IPS-18a (cell line): Measurements from ENCODE around the gene APOM.

Source experiments
- H3K27ac ChIP-seq: one replicate; pipeline ENCODE4 v1.5.1; 2013; ENCODE audit warnings: low read length
- H3K27me3 ChIP-seq: one replicate; pipeline ENCODE4 v1.6.1; 2013; ENCODE audit warnings: mild to moderate bottlenecking, low read length; ENCODE audit not compliant: control insufficient read depth, insufficient read depth
- H3K36me3 ChIP-seq: one replicate; pipeline ENCODE4 v1.6.1; 2013; ENCODE audit warnings: low read depth, low read length; ENCODE audit not compliant: control insufficient read depth
- H3K4me1 ChIP-seq: one replicate; pipeline ENCODE4 v1.6.1; 2013; ENCODE audit warnings: low read depth, low read length; ENCODE audit not compliant: control insufficient read depth
- H3K4me3 ChIP-seq: one replicate; pipeline ENCODE4 v1.5.1; 2013; ENCODE audit warnings: low read length
- H3K9ac ChIP-seq: one replicate; pipeline ENCODE4 v1.6.1; 2013; ENCODE audit warnings: mild to moderate bottlenecking, low read length, moderate library complexity
- H3K9me3 ChIP-seq: one replicate; pipeline ENCODE4 v1.6.1; 2013; ENCODE audit warnings: low read depth, low read length; ENCODE audit not compliant: control insufficient read depth

The APOM gene

DNA sequence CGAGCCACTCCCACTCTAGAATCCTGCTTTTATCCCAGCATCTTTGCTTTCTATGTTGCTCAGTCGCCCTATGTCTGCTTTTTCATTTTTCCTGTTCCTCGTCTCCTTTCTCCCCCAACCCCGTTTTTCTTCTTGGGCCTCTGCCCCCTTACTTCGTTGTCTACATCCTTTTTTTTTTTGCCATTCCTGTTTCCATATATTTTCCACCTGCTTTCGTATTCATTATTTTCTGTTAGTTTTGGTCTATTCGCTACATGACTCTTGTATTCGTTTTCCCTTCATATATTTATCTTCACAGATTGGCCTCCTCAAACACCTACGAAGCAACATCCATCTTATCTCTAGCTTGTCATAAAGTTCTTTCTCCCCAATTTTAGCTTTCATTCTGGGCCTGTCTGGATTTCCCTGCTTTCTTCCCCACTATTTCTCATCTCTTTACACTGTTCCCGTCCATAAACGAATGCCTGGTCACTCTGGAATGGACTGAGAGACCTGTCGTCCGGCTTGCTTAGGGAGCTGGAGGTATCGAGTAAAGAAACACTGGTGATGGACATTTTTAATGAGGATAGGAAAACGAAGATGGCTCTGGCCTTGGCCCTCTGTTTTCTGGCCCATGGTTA lies 34.3 kb upstream of the APOM start:
- Histone ChIP-seq H3K36me3 (peaks cover 48% of the 10 kb centered on the region), H3K9me3 (no peaks in the 10 kb centered on the region), H3K4me1 (peaks cover 7% of the 10 kb centered on the region), H3K4me3 (peak overlapping the region; percentile 99), H3K27me3 (no peaks in the 10 kb centered on the region), H3K9ac (peak overlapping the region; percentile 99), H3K27ac (peak overlapping the region; percentile 93)

DNA sequence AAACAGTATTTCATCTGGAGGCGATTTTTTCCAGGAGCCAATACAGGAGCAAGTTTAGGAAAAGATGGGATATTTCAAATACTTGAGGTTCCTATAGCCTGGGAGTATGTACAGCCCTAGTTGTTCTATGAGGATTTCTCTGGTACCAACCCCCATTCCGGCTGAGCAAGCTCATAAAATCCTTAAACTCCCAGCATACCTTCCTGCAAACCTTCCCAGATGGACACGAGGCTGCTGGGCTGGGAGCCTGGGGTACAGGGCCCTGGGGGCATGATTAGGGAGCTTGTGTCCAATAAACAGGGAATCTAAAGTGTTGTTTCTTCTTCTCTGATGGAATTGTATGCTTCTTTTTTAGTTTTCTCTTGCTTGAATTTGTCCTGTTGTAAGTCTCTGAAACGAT lies 33.7 kb upstream of the APOM start:
- no peaks in the 10 kb centered on the region for H3K27me3 ChIP-seq
- H3K4me1 ChIP-seq = peaks cover 7% of the 10 kb centered on the region
- H3K27ac ChIP-seq = peak overlapping the region; percentile 0
- peaks cover 53% of the 10 kb centered on the region for H3K36me3 ChIP-seq
- peak overlapping the region; percentile 99 for H3K4me3 ChIP-seq
- no peaks in the 10 kb centered on the region for H3K9me3 ChIP-seq
- peak overlapping the region; percentile 99 for H3K9ac ChIP-seq

DNA sequence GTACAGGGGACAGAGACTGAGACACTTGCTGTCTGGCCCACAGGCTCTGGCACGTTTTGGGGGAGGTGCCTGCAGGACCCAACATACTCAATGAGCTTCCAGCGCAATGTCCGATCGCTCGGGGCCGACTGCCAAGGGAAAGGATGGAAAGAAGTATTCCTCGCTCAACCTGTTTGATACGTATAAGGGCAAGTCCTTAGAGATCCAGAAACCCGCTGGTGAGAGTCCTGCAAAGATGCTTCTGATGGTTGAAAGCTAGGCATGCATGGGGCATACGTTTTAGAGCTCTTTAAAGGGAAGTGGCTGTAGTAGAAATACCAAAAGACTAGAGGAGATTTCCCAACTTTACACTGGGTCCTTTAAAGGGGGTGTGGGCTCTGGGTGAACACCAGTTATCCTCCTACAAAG lies 33.0 kb upstream of the APOM start:
- peak overlapping the region; percentile 99 for H3K4me3 ChIP-seq
- H3K36me3 ChIP-seq = peaks cover 60% of the 10 kb centered on the region
- H3K4me1 ChIP-seq = peaks cover 7% of the 10 kb centered on the region
- H3K27me3 ChIP-seq = no peaks in the 10 kb centered on the region
- H3K27ac ChIP-seq = no peak overlapping the region
- H3K9ac ChIP-seq = peak overlapping the region; percentile 99
- no peaks in the 10 kb centered on the region for H3K9me3 ChIP-seq

DNA sequence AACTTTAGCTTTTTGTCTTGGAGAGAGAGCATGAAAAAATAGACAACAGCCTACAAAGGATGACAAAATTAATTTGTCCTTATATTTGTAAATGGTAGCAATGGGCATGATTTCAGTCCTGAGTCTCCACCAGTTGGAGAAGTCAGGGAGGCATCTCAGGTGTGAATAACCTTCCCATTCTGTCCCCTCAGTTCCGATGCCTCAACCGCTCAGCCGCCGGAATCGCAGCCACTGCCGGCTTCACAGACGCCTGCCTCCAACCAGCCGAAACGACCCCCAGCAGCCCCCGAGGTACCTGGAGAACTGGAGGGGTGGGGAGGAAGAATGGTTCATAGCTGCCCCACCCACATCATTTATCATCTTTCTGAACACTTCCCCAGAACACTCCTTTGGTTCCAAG lies 31.6 kb upstream of the APOM start:
- no peaks in the 10 kb centered on the region for H3K9me3 ChIP-seq
- H3K4me1 ChIP-seq = peaks cover 7% of the 10 kb centered on the region
- H3K36me3 ChIP-seq = peaks cover 74% of the 10 kb centered on the region
- H3K27me3 ChIP-seq = no peaks in the 10 kb centered on the region
- H3K4me3 ChIP-seq = no peak overlapping the region
- no peak overlapping the region for H3K9ac ChIP-seq
- no peak overlapping the region for H3K27ac ChIP-seq

DNA sequence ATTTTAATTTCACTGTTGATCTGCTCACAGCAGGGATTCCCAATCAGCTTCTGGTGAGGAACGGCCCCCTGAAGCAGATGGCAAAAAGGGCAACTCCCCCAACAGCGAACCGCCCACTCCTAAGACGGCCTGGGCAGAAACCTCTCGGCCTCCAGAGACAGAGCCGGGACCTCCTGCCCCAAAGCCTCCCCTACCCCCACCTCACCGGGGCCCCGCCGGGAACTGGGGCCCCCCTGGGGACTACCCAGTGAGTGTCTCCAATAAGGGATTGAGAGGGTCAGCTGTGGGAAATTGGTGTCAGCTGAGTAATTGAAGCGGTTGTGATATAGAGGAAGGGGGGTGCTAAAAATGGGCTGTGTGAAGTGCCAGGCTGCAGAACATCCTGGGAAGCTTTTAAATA lies 28.7 kb upstream of the APOM start:
- peaks cover 98% of the 10 kb centered on the region for H3K36me3 ChIP-seq
- no peaks in the 10 kb centered on the region for H3K27me3 ChIP-seq
- H3K4me1 ChIP-seq = peaks cover 4% of the 10 kb centered on the region

DNA sequence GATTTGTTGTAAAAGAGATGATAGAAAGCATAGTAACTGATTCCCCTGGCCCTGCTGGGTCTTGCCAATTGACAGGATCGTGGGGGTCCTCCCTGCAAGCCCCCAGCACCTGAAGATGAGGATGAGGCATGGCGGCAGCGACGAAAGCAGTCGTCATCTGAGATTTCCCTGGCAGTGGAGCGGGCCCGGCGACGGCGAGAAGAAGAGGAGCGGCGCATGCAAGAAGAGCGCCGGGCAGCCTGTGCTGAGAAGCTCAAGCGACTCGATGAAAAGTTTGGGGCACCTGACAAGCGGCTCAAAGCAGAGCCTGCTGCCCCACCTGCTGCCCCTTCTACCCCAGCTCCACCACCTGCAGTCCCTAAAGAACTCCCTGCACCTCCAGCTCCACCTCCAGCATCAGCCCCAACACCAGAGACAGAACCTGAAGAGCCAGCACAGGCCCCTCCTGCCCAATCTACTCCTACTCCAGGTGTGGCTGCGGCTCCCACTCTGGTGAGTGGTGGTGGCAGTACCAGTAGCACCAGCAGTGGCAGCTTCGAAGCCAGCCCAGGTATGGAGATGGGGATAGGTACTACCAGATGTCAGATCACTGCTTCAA lies 27.9 kb upstream of the APOM start:
- Histone ChIP-seq H3K36me3 (peaks cover 97% of the 10 kb centered on the region), H3K4me3 (no peak overlapping the region), H3K27ac (no peak overlapping the region), H3K4me1 (no peaks in the 10 kb centered on the region), H3K9ac (no peak overlapping the region), H3K27me3 (no peaks in the 10 kb centered on the region), H3K9me3 (no peaks in the 10 kb centered on the region)

More for the DNA sequence above, 28.7 kb upstream of the APOM start:
- H3K4me3 ChIP-seq = no peak overlapping the region
- H3K9ac ChIP-seq = no peak overlapping the region
- H3K9me3 ChIP-seq = no peaks in the 10 kb centered on the region
- H3K27ac ChIP-seq = no peak overlapping the region

DNA sequence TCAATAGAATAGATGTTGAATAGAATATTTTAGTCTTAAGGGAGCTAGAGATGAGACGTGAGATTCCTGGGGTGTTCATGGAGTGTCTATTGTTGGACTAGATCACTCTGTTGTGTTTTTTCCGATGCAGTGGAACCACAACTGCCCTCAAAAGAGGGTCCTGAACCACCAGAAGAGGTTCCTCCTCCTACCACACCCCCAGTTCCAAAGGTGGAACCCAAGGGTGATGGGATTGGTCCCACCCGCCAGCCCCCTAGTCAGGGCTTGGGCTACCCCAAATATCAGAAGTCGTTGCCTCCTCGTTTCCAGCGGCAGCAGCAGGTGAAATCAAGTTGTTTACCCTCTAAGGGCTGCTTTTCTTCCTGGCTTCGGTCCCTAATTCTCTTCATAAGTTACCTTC lies 26.7 kb upstream of the APOM start:
- Histone ChIP-seq H3K27me3 (no peaks in the 10 kb centered on the region), H3K27ac (no peak overlapping the region), H3K36me3 (peaks cover 98% of the 10 kb centered on the region), H3K9ac (no peak overlapping the region), H3K4me3 (no peak overlapping the region), H3K9me3 (no peaks in the 10 kb centered on the region), H3K4me1 (no peaks in the 10 kb centered on the region)

DNA sequence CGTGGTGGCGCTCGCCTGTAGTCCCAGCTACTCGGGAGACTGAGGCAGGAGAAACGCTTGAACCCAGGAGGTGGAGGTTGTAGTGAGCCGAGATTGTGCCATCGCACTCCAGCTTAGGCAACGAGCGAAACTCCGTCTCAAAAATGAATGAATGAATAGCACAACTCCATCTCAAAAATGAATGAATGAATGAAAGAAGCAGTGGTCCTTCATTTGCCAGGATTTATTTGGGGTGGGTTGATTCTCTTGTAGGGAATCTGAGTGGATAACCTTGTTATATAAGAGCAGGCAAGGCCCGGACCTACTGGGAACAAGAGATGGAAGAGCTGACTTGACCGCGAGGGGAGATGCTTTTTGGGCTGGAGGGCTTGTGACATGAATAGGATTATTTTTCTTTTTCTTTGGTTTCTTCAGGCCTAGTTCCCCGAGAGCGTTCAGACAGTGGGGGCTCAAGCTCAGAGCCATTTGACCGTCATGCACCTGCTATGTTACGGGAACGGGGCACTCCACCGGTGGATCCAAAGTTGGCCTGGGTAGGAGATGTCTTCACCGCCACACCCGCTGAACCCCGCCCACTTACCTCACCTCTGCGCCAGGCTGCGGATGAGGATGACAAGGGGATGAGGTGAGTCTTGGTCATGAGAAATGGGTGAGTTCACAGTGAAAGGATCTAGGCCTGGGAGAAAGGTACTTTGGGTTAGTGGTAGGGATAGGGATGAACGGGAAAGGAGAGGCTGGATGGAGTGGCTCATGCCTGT lies 25.3 kb upstream of the APOM start:
- Histone ChIP-seq H3K36me3 (peaks cover 98% of the 10 kb centered on the region), H3K9me3 (no peaks in the 10 kb centered on the region), H3K4me1 (no peaks in the 10 kb centered on the region), H3K27ac (no peak overlapping the region), H3K9ac (no peak overlapping the region), H3K27me3 (no peaks in the 10 kb centered on the region), H3K4me3 (no peak overlapping the region)

DNA sequence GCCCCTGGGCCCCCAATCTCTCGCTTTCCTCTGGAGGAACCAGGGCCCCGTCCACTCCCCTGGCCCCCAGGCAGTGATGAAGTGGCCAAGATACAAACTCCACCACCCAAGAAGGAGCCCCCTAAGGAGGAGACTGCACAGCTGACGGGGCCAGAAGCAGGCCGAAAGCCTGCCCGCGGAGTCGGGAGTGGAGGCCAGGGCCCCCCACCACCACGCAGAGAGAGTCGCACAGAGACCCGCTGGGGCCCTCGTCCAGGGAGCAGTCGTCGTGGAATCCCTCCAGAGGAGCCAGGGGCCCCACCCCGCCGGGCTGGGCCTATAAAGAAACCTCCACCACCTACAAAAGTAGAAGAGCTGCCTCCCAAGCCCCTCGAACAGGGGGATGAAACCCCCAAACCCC lies 24.5 kb upstream of the APOM start:
- H3K4me3 ChIP-seq = no peak overlapping the region
- no peaks in the 10 kb centered on the region for H3K4me1 ChIP-seq
- no peak overlapping the region for H3K9ac ChIP-seq
- no peak overlapping the region for H3K27ac ChIP-seq
- peaks cover 98% of the 10 kb centered on the region for H3K36me3 ChIP-seq
- H3K27me3 ChIP-seq = no peaks in the 10 kb centered on the region
- H3K9me3 ChIP-seq = no peaks in the 10 kb centered on the region

DNA sequence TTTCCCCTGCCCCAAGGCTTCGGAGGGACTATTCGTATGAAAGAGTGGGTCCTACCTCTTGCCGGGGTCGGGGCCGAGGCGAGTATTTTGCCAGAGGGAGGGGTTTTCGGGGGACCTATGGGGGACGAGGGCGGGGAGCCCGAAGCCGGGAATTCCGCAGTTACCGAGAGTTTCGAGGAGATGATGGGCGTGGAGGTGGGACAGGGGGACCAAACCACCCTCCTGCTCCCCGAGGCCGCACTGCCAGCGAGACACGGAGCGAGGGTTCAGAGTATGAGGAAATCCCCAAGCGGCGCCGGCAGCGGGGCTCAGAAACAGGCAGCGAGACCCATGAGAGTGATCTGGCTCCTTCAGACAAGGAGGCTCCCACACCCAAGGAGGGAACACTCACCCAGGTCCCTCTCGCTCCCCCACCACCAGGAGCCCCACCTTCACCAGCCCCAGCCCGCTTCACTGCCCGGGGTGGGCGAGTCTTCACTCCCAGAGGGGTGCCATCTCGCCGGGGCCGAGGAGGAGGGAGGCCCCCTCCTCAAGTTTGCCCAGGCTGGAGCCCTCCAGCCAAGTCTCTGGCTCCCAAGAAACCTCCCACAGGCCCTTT lies 23.9 kb upstream of the APOM start:
- Histone ChIP-seq H3K4me1 (no peaks in the 10 kb centered on the region), H3K9me3 (no peaks in the 10 kb centered on the region), H3K27me3 (no peaks in the 10 kb centered on the region), H3K27ac (no peak overlapping the region), H3K36me3 (peaks cover 98% of the 10 kb centered on the region), H3K4me3 (no peak overlapping the region), H3K9ac (no peak overlapping the region)

DNA sequence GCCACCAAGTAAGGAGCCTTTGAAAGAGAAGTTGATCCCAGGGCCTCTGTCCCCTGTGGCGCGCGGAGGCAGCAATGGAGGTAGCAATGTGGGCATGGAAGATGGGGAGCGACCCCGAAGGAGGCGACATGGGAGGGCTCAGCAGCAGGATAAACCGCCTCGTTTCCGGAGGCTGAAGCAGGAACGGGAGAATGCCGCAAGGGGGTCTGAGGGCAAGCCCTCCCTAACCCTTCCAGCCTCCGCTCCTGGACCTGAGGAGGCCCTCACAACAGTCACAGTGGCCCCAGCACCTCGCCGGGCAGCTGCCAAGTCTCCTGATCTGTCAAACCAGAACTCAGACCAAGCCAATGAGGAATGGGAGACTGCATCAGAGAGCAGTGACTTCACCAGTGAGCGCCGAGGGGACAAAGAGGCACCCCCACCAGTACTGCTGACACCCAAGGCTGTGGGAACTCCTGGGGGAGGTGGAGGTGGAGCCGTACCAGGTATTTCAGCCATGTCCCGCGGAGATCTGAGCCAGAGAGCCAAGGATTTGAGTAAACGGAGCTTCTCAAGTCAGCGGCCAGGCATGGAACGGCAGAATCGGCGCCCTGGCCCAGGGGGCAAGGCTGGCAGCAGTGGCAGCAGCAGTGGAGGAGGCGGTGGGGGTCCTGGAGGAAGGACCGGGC lies 23.3 kb upstream of the APOM start:
- Histone ChIP-seq H3K36me3 (peaks cover 98% of the 10 kb centered on the region), H3K27me3 (no peaks in the 10 kb centered on the region), H3K4me3 (no peak overlapping the region), H3K27ac (no peak overlapping the region), H3K9ac (no peak overlapping the region), H3K4me1 (no peaks in the 10 kb centered on the region), H3K9me3 (no peaks in the 10 kb centered on the region)
